Measurements from ENCODE around the gene OSBPL9. TPM values are rescaled to one million over a fixed set of nuclear protein-coding genes. Genes with fewer than 3 reads are reported as not detected.

Gene OSBPL9
- total RNA-seq, 3 donors from 2014 or later: 44.2 to 51.5 (median 50.7) TPM

DNA sequence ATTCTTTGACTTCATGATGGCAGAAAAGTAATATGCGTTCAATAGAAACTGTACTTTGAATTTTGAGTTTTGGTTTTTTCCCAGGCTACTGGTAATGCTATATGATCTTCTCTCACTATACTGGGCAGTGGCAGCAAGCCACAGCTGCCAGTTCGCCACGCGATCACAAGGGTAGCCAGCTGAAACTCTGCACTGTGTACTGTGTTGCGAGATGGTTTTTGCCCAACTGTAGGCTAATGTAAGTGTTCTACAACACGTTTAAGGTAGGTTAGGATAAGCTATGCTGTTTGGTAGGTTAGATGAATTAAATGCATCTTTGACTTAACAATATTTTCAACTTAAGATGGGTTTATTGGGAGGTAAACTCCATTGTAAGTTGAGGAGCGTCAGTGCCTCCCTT lies 138.5 kb downstream of the OSBPL9 start:
- H3K4me3 ChIP-seq: no peak overlapping the region
- no peaks in the 10 kb centered on the region for H3K4me1 ChIP-seq (ENCODE audit: low read depth)
- ATAC-seq: no peak
- DNase-seq: no peak
- H3K36me3 ChIP-seq (ENCODE audit: low read depth): no peaks in the 10 kb centered on the region
- no peak for TF ChIP-seq CTCF (IDR thresholded peaks at IDR 0.05)
- no peaks in the 10 kb centered on the region for H3K9me3 ChIP-seq
- intact Hi-C loops (cut with DNase I, micrococcal nuclease): no loop called here

GRCh38 chr1:51756290-51756689 lies 139.4 kb downstream of the OSBPL9 start:
- H3K36me3 ChIP-seq (ENCODE audit: low read depth): no peaks in the 10 kb centered on the region
- intact Hi-C loops (cut with DNase I, micrococcal nuclease): no loop called here
- DNase-seq: no peak
- H3K4me3 ChIP-seq: no peak overlapping the region
- H3K9me3 ChIP-seq: no peaks in the 10 kb centered on the region
- no peak for ATAC-seq
- TF ChIP-seq CTCF (IDR thresholded peaks at IDR 0.05): no peak
- H3K4me1 ChIP-seq (ENCODE audit: low read depth): no peaks in the 10 kb centered on the region

DNA sequence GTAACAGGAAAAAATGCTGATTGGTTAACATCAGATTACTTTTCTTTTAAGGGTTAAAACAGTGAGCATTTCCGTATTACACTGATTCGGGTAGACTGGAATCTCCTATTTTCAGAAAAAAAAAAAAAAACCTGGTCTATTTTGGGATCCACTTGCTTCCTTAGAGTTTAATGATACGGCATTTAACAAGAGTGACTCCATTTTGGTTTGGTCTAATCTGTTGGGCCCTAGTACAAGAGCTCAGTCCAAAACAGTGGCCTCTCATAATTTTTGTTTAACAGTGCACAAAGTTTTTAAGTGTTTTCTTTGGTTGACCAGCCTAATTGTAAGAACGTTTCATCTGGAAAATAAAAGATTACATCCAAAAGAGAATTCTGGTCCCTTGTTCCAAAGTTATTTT lies 141.4 kb downstream of the OSBPL9 start:
- H3K4me3 ChIP-seq: no peak overlapping the region
- H3K36me3 ChIP-seq (ENCODE audit: low read depth): no peaks in the 10 kb centered on the region
- intact Hi-C loops (cut with DNase I, micrococcal nuclease): no loop called here
- TF ChIP-seq CTCF (IDR thresholded peaks at IDR 0.05): no peak
- ATAC-seq (no peak), DNase-seq (no peak)
- H3K9me3 ChIP-seq: no peaks in the 10 kb centered on the region
- no peaks in the 10 kb centered on the region for H3K4me1 ChIP-seq (ENCODE audit: low read depth)

GRCh38 chr1:51760872-51761271 lies 144.0 kb downstream of the OSBPL9 start:
- Histone ChIP-seq H3K9me3 (no peaks in the 10 kb centered on the region), H3K4me1 (ENCODE audit: low read depth) (no peaks in the 10 kb centered on the region), H3K36me3 (ENCODE audit: low read depth) (no peaks in the 10 kb centered on the region), H3K4me3 (no peak overlapping the region)
- no peak for TF ChIP-seq CTCF (IDR thresholded peaks at IDR 0.05)
- no peak for DNase-seq
- intact Hi-C loops (cut with DNase I, micrococcal nuclease): no loop called here
- ATAC-seq: no peak

DNA sequence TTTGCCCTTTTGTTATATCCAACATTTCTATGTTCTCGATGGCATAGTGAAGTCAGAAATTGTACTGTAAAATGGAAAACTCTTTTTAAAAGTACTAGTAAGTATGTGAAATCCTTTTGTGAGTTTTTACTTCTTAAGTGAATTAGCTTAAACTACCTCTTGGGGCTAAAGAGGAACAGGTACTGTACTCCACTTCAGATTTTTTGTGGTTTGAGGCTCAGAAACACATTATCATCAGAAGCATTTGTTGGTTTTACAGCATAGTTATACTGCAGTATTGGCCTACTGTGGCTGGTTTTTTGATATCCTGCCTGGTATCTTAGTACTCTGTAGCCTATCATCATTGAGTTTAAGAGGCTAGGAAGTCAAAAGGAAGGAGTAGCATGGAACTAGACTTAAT lies 144.5 kb downstream of the OSBPL9 start:
- intact Hi-C loops (cut with DNase I, micrococcal nuclease): no loop called here
- no peaks in the 10 kb centered on the region for H3K9me3 ChIP-seq
- ATAC-seq (no peak), DNase-seq (no peak)
- TF ChIP-seq CTCF (IDR thresholded peaks at IDR 0.05): no peak
- no peaks in the 10 kb centered on the region for H3K36me3 ChIP-seq (ENCODE audit: low read depth)
- no peak overlapping the region for H3K4me3 ChIP-seq
- H3K4me1 ChIP-seq (ENCODE audit: low read depth): no peaks in the 10 kb centered on the region

- ATAC-seq (peak; percentile 85), DNase-seq (peak in 1 of 3 donors; percentile 38)
- peaks cover 8% of the 10 kb centered on the region for H3K4me1 ChIP-seq (ENCODE audit: low read depth)
- H3K4me3 ChIP-seq: no peak overlapping the region
- TF ChIP-seq CTCF (IDR thresholded peaks at IDR 0.05): peak; percentile 46
- no peaks in the 10 kb centered on the region for H3K36me3 ChIP-seq (ENCODE audit: low read depth)
- no peaks in the 10 kb centered on the region for H3K9me3 ChIP-seq
- intact Hi-C loops (cut with DNase I, micrococcal nuclease): no loop called here
Observed at GRCh38 chr1:51768971-51769588, 152.2 kb downstream of the OSBPL9 start.
